GM23338 (cell line): Measurements from ENCODE around the gene ARSD. TPM values are rescaled to one million over a fixed set of nuclear protein-coding genes. Genes with fewer than 3 reads are reported as not detected.

Source experiments
- ATAC-seq: fragments of 200-7000 bp; cut with Tn5 transposase; 3 replicates; pipeline ENCODE4 v1.9.1; 2020
- DNase-seq: peaks from one replicate; pipeline ENCODE4 v3.0.0-alpha.2; 2015; ENCODE audit warnings: low spot score
- H2AFZ ChIP-seq: fragments of 200-600 bp; sonication (generic); 2 replicates; pipeline ENCODE4 v1.8.0; 2016; ENCODE audit warnings: antibody characterized with exemption, mild to moderate bottlenecking, moderate library complexity
- H3F3A ChIP-seq: fragments of 200-600 bp; sonication (generic); replicated peaks from 2 replicates; pipeline ENCODE4 v1.8.0; 2017; ENCODE audit warnings: antibody characterized with exemption, mixed run types, low read depth
- H3K27ac ChIP-seq: fragments of 200-600 bp; sonication (generic); 2 replicates; pipeline ENCODE4 v1.6.1; 2016; ENCODE audit warnings: low read depth
- H3K27me3 ChIP-seq: fragments of 200-600 bp; sonication (generic); 2 replicates; pipeline ENCODE4 v1.8.0; 2016; ENCODE audit warnings: mild to moderate bottlenecking, mixed run types, moderate library complexity; ENCODE audit not compliant: insufficient read depth
- H3K36me3 ChIP-seq: fragments of 200-600 bp; sonication (generic); 2 replicates; pipeline ENCODE4 v1.8.0; 2016; ENCODE audit warnings: mild to moderate bottlenecking; ENCODE audit not compliant: insufficient read depth
- H3K4me1 ChIP-seq: fragments of 200-600 bp; sonication (generic); 2 replicates; pipeline ENCODE4 v1.8.0; 2016; ENCODE audit warnings: mild to moderate bottlenecking, moderate library complexity; ENCODE audit not compliant: insufficient read depth
- H3K4me2 ChIP-seq: fragments of 200-600 bp; sonication (generic); 2 replicates; pipeline ENCODE4 v1.7.1; 2017; ENCODE audit warnings: mixed run types
- H3K4me3 ChIP-seq: fragments of 200-600 bp; sonication (generic); 2 replicates; pipeline ENCODE4 v1.6.1; 2016; ENCODE audit warnings: mixed run types
- H3K79me2 ChIP-seq: fragments of 200-600 bp; sonication (generic); replicated peaks from 2 replicates; pipeline ENCODE4 v1.8.0; 2017; ENCODE audit warnings: mild to moderate bottlenecking; ENCODE audit not compliant: insufficient read depth
- H3K9me2 ChIP-seq: fragments of 200-600 bp; sonication (generic); 2 replicates; pipeline ENCODE4 v1.8.0; 2017; ENCODE audit not compliant: insufficient read depth
- H4K20me1 ChIP-seq: fragments of 200-600 bp; sonication (generic); replicated peaks from 2 replicates; pipeline ENCODE4 v1.8.0; 2017; ENCODE audit warnings: mild to moderate bottlenecking; ENCODE audit not compliant: insufficient read depth
- H3K27ac Mint-ChIP-seq: 2 replicates; pipeline ENCODE4 v1.8.0; 2020; ENCODE audit warnings: inconsistent platforms, mild to moderate bottlenecking, moderate library complexity, mixed read lengths
- H3K27me3 Mint-ChIP-seq: 3 replicates; pipeline ENCODE4 v1.8.0; 2022; ENCODE audit warnings: low read depth, mild to moderate bottlenecking, moderate library complexity, mixed read lengths, inconsistent platforms; ENCODE audit not compliant: insufficient read depth, poor library complexity
- H3K36me3 Mint-ChIP-seq: 3 replicates; pipeline ENCODE4 v1.8.0; 2021; ENCODE audit warnings: low read depth, mild to moderate bottlenecking, inconsistent platforms, moderate library complexity, mixed read lengths
- H3K4me1 Mint-ChIP-seq: 3 replicates; pipeline ENCODE4 v1.8.0; 2020; ENCODE audit warnings: mild to moderate bottlenecking, inconsistent platforms, mixed read lengths
- H3K4me3 Mint-ChIP-seq: 3 replicates; pipeline ENCODE4 v1.8.0; 2021; ENCODE audit warnings: moderate library complexity, mild to moderate bottlenecking, inconsistent platforms, mixed read lengths
- H3K9me3 Mint-ChIP-seq: 3 replicates; pipeline ENCODE4 v1.8.0; 2020; ENCODE audit warnings: moderate library complexity, mild to moderate bottlenecking, inconsistent platforms, mixed read lengths
- CTCF ChIP-seq, 2 experiments: fragments of 200-600 bp in 1 of 2; sonication (generic) in 1 of 2; conservative IDR thresholded peaks; 2 replicates each; pipeline versions ENCODE4 v1.5.1 to v1.6.1; 2016 to 2017; ENCODE audit warnings: antibody characterized with exemption in 2 of 2, low read depth in 2 of 2, mild to moderate bottlenecking in 2 of 2, moderate library complexity in 1 of 2
- ETS1 ChIP-seq: IDR thresholded peaks from 2 replicates; pipeline ENCODE4 v1.6.1; 2016; ENCODE audit warnings: antibody characterized with exemption
- EZH2 ChIP-seq: fragments of 200-600 bp; sonication (generic); IDR thresholded peaks from one replicate; pipeline ENCODE4 v1.8.0; 2017; ENCODE audit warnings: antibody characterized with exemption, mild to moderate bottlenecking, low read depth; ENCODE audit not compliant: unreplicated experiment
- EZH2phosphoT487 ChIP-seq: fragments of 200-600 bp; sonication (generic); IDR thresholded peaks from one replicate; pipeline ENCODE4 v1.8.1; 2018; ENCODE audit warnings: antibody characterized with exemption; ENCODE audit not compliant: unreplicated experiment
- NANOG ChIP-seq: IDR thresholded peaks from 2 replicates; pipeline ENCODE4 v1.6.1; 2016; ENCODE audit warnings: antibody characterized with exemption, borderline replicate concordance
- POLR2AphosphoS5 ChIP-seq: IDR thresholded peaks from 2 replicates; pipeline ENCODE4 v1.6.1; 2016; ENCODE audit warnings: antibody characterized with exemption, low read depth
- REST ChIP-seq: IDR thresholded peaks from one replicate; pipeline ENCODE4 v1.6.1; 2018; ENCODE audit warnings: antibody characterized with exemption; ENCODE audit not compliant: unreplicated experiment
- STAT1 ChIP-seq: IDR thresholded peaks from one replicate; pipeline ENCODE4 v1.6.1; 2016; ENCODE audit warnings: antibody characterized with exemption; ENCODE audit not compliant: unreplicated experiment
- ZNF462 ChIP-seq: fragments of 250-450 bp; sonication (Bioruptor Pico); IDR thresholded peaks from 2 replicates; pipeline ENCODE4 v1.5.0; 2020; ENCODE audit warnings: mild to moderate bottlenecking, moderate library complexity
- polyA plus RNA-seq: library from polyadenylated mRNA; unstranded; fragments of >200 nt; fragmentation: Nextera tagmentation; extraction: Ambion mirVana; gene quantifications from 2 replicates; pipeline ENCODE4 v1.2.1, GENCODE V29; 2016
- total RNA-seq: library from RNA; depleted of rRNA; stranded (reverse); fragments of >200 nt; shearing (Covaris generic); gene quantifications from 2 replicates; pipeline ENCODE4 v1.2.3, GENCODE V29; 2014

The ARSD gene
- total and polyA plus RNA-seq, 2 experiments from 2014 or later: 1.3 to 1.7 TPM

- TF ChIP-seq REST (no peak), EZH2 (no peak), ETS1 (no peak), CTCF (conservative IDR thresholded peaks at IDR 0.05; ENCODE audit: low read depth in 2 of 2) (no peak), NANOG (no peak)
Observed at GRCh38 chrX:2934715-2935710, 5.9 kb upstream of the ARSD start (continued).

- Histone ChIP-seq H3K79me2 (no peaks in the 10 kb centered on the region), H3K4me1 (peaks cover 8% of the 10 kb centered on the region), H3K4me2 (no peak overlapping the region), H4K20me1 (no peaks in the 10 kb centered on the region), H2AFZ (no peak overlapping the region), H3K36me3 (no peaks in the 10 kb centered on the region), H3K4me3 (no peak overlapping the region), H3K27ac (no peak overlapping the region), H3K9me2 (no peaks in the 10 kb centered on the region), H3F3A (no peaks in the 10 kb centered on the region), H3K27me3 (no peaks in the 10 kb centered on the region)
- peaks cover 3% of the 10 kb centered on the region; the same call in 2 of the 3 replicates for H3K9me3 Mint-ChIP-seq
- peaks cover 9% of the 10 kb centered on the region for H3K27me3 Mint-ChIP-seq
- H3K36me3 Mint-ChIP-seq: peaks cover 8% of the 10 kb centered on the region
- peaks cover 18% of the 10 kb centered on the region for H3K4me1 Mint-ChIP-seq
- no peak for DNase-seq
- no peak overlapping the region for H3K4me3 Mint-ChIP-seq
- H3K27ac Mint-ChIP-seq: no peak overlapping the region
- ATAC-seq: no peak
- TF ChIP-seq STAT1 (no peak), ZNF462 (CRISPR knock-in tag) (no peak), EZH2phosphoT487 (no peak), POLR2AphosphoS5 (no peak), EZH2 (no peak)
Observed at GRCh38 chrX:2933125-2933900, 4.2 kb upstream of the ARSD start.
